Activated CD8-positive, alpha-beta T cell treated with anti-CD3 and anti-CD28 coated beads for 36 hours (primary cell): ENCODE measurements around the gene THRB. TPM values are rescaled to one million over a fixed set of nuclear protein-coding genes. Genes with fewer than 3 reads are reported as not detected.

Experiments used
- ATAC-seq: fragments of 200-7000 bp; cut with Tn5 transposase; one replicate; pipeline ENCODE4 v1.10.0; 2021; ENCODE audit warnings: mild to moderate bottlenecking, moderate library complexity
- CTCF ChIA-PET: fragments of 350-600 bp; sonication (Branson Sonifier 250); formaldehyde crosslinking; loops from one replicate; lab custom pipeline; 2021; ENCODE audit warnings: antibody characterized with exemption; lab: Charles Lee
- POLR2A ChIA-PET: fragments of 350-600 bp; sonication (Branson Sonifier 250); formaldehyde crosslinking; loops from one replicate; lab custom pipeline; 2021; ENCODE audit warnings: antibody characterized with exemption; lab: Charles Lee
- DNase-seq: peaks from one replicate; pipeline ENCODE4 v3.0.0-alpha.2; 2020
- H3K27ac Mint-ChIP-seq: one replicate; pipeline ENCODE4 v1.8.0; 2021; ENCODE audit warnings: mild to moderate bottlenecking, mixed read lengths
- H3K27me3 Mint-ChIP-seq: one replicate; pipeline ENCODE4 v1.8.0; 2021; ENCODE audit warnings: mixed read lengths
- H3K36me3 Mint-ChIP-seq: one replicate; pipeline ENCODE4 v1.8.0; 2021; ENCODE audit warnings: low read depth, mixed read lengths
- H3K4me1 Mint-ChIP-seq: one replicate; pipeline ENCODE4 v1.8.0; 2021; ENCODE audit warnings: low read depth, mixed read lengths
- H3K4me3 Mint-ChIP-seq: one replicate; pipeline ENCODE4 v1.8.0; 2021; ENCODE audit warnings: mild to moderate bottlenecking, moderate library complexity, mixed read lengths
- H3K9me3 Mint-ChIP-seq: one replicate; pipeline ENCODE4 v1.8.0; 2021; ENCODE audit warnings: mixed read lengths
- CTCF ChIP-seq: fragments of 200-600 bp; IDR thresholded peaks from one replicate; pipeline ENCODE4 v1.8.0; 2022; ENCODE audit warnings: antibody characterized with exemption, mild to moderate bottlenecking
- intact Hi-C: fragments of 100-400 bp; cut with micrococcal nuclease; formaldehyde crosslinking; loops from one replicate; pipeline ENCODE4 v1.10.0; 2022
- total RNA-seq, 2 experiments: library from RNA; stranded (reverse); gene quantifications; one replicate each; pipeline ENCODE4 v1.2.3, GENCODE V29; 2021

Gene THRB
- total RNA-seq, 2 experiments from 2014 or later = not detected

GRCh38 chr3:24311881-24312280, 182.8 kb downstream of the THRB start:
- no peak for ATAC-seq
- CTCF ChIA-PET = no interaction called here

GRCh38 chr3:24310887-24311286, 183.8 kb downstream of the THRB start:
- Mint-ChIP-seq H3K36me3 (no peaks in the 10 kb centered on the region), H3K4me3 (no peak overlapping the region), H3K27me3 (peaks cover 2% of the 10 kb centered on the region)

More at GRCh38 chr3:24311881-24312280, 182.8 kb downstream of the THRB start:
- H3K27me3 Mint-ChIP-seq = peaks cover 3% of the 10 kb centered on the region
- no peak for DNase-seq
- H3K9me3 Mint-ChIP-seq = no peaks in the 10 kb centered on the region
- intact Hi-C loops = no loop called here
- no peak overlapping the region for H3K27ac Mint-ChIP-seq
- no peaks in the 10 kb centered on the region for H3K4me1 Mint-ChIP-seq
- POLR2A ChIA-PET = no interaction called here
- no peaks in the 10 kb centered on the region for H3K36me3 Mint-ChIP-seq
- H3K4me3 Mint-ChIP-seq = no peak overlapping the region
- TF ChIP-seq CTCF = no peak

GRCh38 chr3:24306518-24306917, 188.1 kb downstream of the THRB start:
- no peak for ATAC-seq
- intact Hi-C loops = no loop called here
- Mint-ChIP-seq H3K36me3 (no peaks in the 10 kb centered on the region), H3K27me3 (no peaks in the 10 kb centered on the region), H3K9me3 (no peaks in the 10 kb centered on the region), H3K4me1 (no peaks in the 10 kb centered on the region), H3K4me3 (no peak overlapping the region), H3K27ac (no peak overlapping the region)
- ChIA-PET POLR2A (no interaction called here), CTCF (no interaction called here)
- no peak for TF ChIP-seq CTCF
- DNase-seq = no peak

More at GRCh38 chr3:24310887-24311286, 183.8 kb downstream of the THRB start:
- ChIA-PET CTCF (no interaction called here), POLR2A (interaction anchor here (0.6 kb wide), 1 partner anchor 1637 kb away, joined by 3 read pairs; no protein-coding TSS in a partner anchor)
- ATAC-seq = no peak
- Mint-ChIP-seq H3K4me1 (no peaks in the 10 kb centered on the region), H3K9me3 (no peaks in the 10 kb centered on the region), H3K27ac (no peak overlapping the region)
- intact Hi-C loops = no loop called here
- no peak for DNase-seq
- no peak for TF ChIP-seq CTCF

GRCh38 chr3:24305795-24306467, 188.7 kb downstream of the THRB start:
- DNase-seq (no peak), ATAC-seq (no peak)
- Mint-ChIP-seq H3K27me3 (no peaks in the 10 kb centered on the region), H3K36me3 (no peaks in the 10 kb centered on the region), H3K4me1 (no peaks in the 10 kb centered on the region), H3K4me3 (no peak overlapping the region), H3K27ac (no peak overlapping the region), H3K9me3 (no peaks in the 10 kb centered on the region)
- intact Hi-C loops = no loop called here
- ChIA-PET CTCF (no interaction called here), POLR2A (no interaction called here)
- TF ChIP-seq CTCF = no peak

GRCh38 chr3:24303057-24303754, 191.4 kb downstream of the THRB start:
- DNase-seq (no peak), ATAC-seq (no peak)
- POLR2A ChIA-PET = no interaction called here
- no peak for TF ChIP-seq CTCF
- Mint-ChIP-seq H3K27me3 (no peaks in the 10 kb centered on the region), H3K4me1 (no peaks in the 10 kb centered on the region), H3K27ac (no peak overlapping the region), H3K4me3 (no peak overlapping the region), H3K36me3 (no peaks in the 10 kb centered on the region), H3K9me3 (no peaks in the 10 kb centered on the region)
- CTCF ChIA-PET = no interaction called here
- intact Hi-C loops = no loop called here
